H9 (cell line): ENCODE data around the gene ARMH1. TPM values are rescaled to one million over a fixed set of nuclear protein-coding genes. Genes with fewer than 3 reads are reported as not detected.
"Not testable (repeated sequence)": the region's sequence is repeated elsewhere in the genome, so short reads cannot be mapped to it uniquely, and the experiment has no call there.

Experiments used
- DNase-seq: peaks from one replicate; pipeline ENCODE4 v3.0.0-alpha.2; 2017
- H2AFZ ChIP-seq: one replicate; pipeline ENCODE4 v1.6.1; 2013; ENCODE audit warnings: mild to moderate bottlenecking, low read length, control low read depth, moderate library complexity
- H2AK5ac ChIP-seq: 2 replicates; pipeline ENCODE4 v1.6.1; 2013; ENCODE audit warnings: low read length, control low read depth, mixed read lengths; ENCODE audit not compliant: insufficient read length
- H2BK120ac ChIP-seq: one replicate; pipeline ENCODE4 v1.6.1; 2013; ENCODE audit warnings: low read depth, mild to moderate bottlenecking, low read length, control low read depth, inconsistent platforms; ENCODE audit not compliant: poor library complexity, severe bottlenecking
- H2BK12ac ChIP-seq: 2 replicates; pipeline ENCODE4 v1.6.1; 2013; ENCODE audit warnings: low read length, control low read depth, mixed read lengths, low read depth; ENCODE audit not compliant: insufficient read length
- H2BK15ac ChIP-seq: 2 replicates; pipeline ENCODE4 v1.6.1; 2013; ENCODE audit warnings: low read depth, low read length, control low read depth
- H2BK20ac ChIP-seq: one replicate; pipeline ENCODE4 v1.6.1; 2013; ENCODE audit warnings: low read depth, mild to moderate bottlenecking, low read length, control low read depth, inconsistent platforms; ENCODE audit not compliant: poor library complexity, severe bottlenecking
- H2BK5ac ChIP-seq: 2 replicates; pipeline ENCODE4 v1.6.1; 2013; ENCODE audit warnings: low read length, control low read depth, mixed read lengths; ENCODE audit not compliant: insufficient read length
- H3K14ac ChIP-seq: 2 replicates; pipeline ENCODE4 v1.6.1; 2013; ENCODE audit warnings: low read length, control low read depth; ENCODE audit not compliant: insufficient read depth
- H3K18ac ChIP-seq: 2 replicates; pipeline ENCODE4 v1.6.1; 2013; ENCODE audit warnings: low read depth, mild to moderate bottlenecking, mixed read lengths, low read length, control low read depth; ENCODE audit not compliant: insufficient read length
- H3K23ac ChIP-seq: 2 replicates; pipeline ENCODE4 v1.6.1; 2013; ENCODE audit warnings: low read length, control low read depth, mixed read lengths, low read depth; ENCODE audit not compliant: insufficient read length
- H3K23me2 ChIP-seq: 2 replicates; pipeline ENCODE4 v1.6.1; 2013; ENCODE audit warnings: low read depth, mild to moderate bottlenecking, mixed read lengths, low read length, control low read depth; ENCODE audit not compliant: insufficient read length, poor library complexity, severe bottlenecking
- H3K27ac ChIP-seq: 2 replicates; pipeline ENCODE4 v1.5.1; 2013; ENCODE audit warnings: low read length, control low read depth, mixed read lengths, low read depth; ENCODE audit not compliant: insufficient read length
- H3K27me3 ChIP-seq: 2 replicates; pipeline ENCODE4 v1.6.1; 2013; ENCODE audit warnings: low read length, control low read depth, inconsistent platforms; ENCODE audit not compliant: insufficient read depth
- H3K4ac ChIP-seq: 2 replicates; pipeline ENCODE4 v1.6.1; 2013; ENCODE audit warnings: low read depth, mild to moderate bottlenecking, control low read depth, inconsistent platforms, low read length, moderate library complexity
- H3K4me1 ChIP-seq: 2 replicates; pipeline ENCODE4 v1.6.1; 2013; ENCODE audit warnings: low read length, control low read depth, inconsistent platforms; ENCODE audit not compliant: insufficient read depth
- H3K4me2 ChIP-seq: 2 replicates; pipeline ENCODE4 v1.6.1; 2013; ENCODE audit warnings: low read length, control low read depth, mixed read lengths; ENCODE audit not compliant: insufficient read length, insufficient read depth
- H3K56ac ChIP-seq: 2 replicates; pipeline ENCODE4 v1.6.1; 2013; ENCODE audit warnings: low read depth, mild to moderate bottlenecking, mixed read lengths, low read length, control low read depth; ENCODE audit not compliant: insufficient read length
- H3K79me1 ChIP-seq: 2 replicates; pipeline ENCODE4 v1.6.1; 2013; ENCODE audit warnings: low read depth, mild to moderate bottlenecking, moderate library complexity, low read length, control low read depth, inconsistent platforms; ENCODE audit not compliant: insufficient read depth, poor library complexity, severe bottlenecking
- H3K79me2 ChIP-seq: 2 replicates; pipeline ENCODE4 v1.6.1; 2013; ENCODE audit warnings: low read length, control low read depth, inconsistent platforms; ENCODE audit not compliant: insufficient read depth
- H3K9ac ChIP-seq: 2 replicates; pipeline ENCODE4 v1.6.1; 2013; ENCODE audit warnings: low read length, control low read depth, mixed read lengths; ENCODE audit not compliant: insufficient read length; ENCODE audit errors: extremely low read depth
- H3K9me3 ChIP-seq: one replicate; pipeline ENCODE4 v1.6.1; 2013; ENCODE audit warnings: low read depth, low read length, inconsistent platforms; ENCODE audit not compliant: control insufficient read depth
- H3T11ph ChIP-seq: one replicate; pipeline ENCODE4 v1.6.1; 2013; ENCODE audit warnings: mild to moderate bottlenecking, low read length, control low read depth, inconsistent platforms
- H4K20me1 ChIP-seq: one replicate; pipeline ENCODE4 v1.6.1; 2013; ENCODE audit not compliant: control insufficient read depth, insufficient read length, insufficient read depth
- H4K5ac ChIP-seq: 2 replicates; pipeline ENCODE4 v1.6.1; 2013; ENCODE audit warnings: low read depth, mild to moderate bottlenecking, mixed read lengths, low read length, control low read depth; ENCODE audit not compliant: insufficient read length
- H4K8ac ChIP-seq: replicated peaks from 2 replicates; pipeline ENCODE4 v1.6.1; 2013; ENCODE audit warnings: low read length, control low read depth, mixed read lengths, low read depth; ENCODE audit not compliant: insufficient read length
- H4K91ac ChIP-seq: 2 replicates; pipeline ENCODE4 v1.6.1; 2013; ENCODE audit warnings: low read depth, mild to moderate bottlenecking, moderate library complexity, mixed read lengths, low read length, control low read depth; ENCODE audit not compliant: insufficient read length
- H3K27ac Mint-ChIP-seq, 3 experiments: 2 replicates in 2 of 3; 3 replicates in 1 of 3; pipeline ENCODE4 v1.8.0; 2020 to 2021; ENCODE audit warnings: mixed read lengths in 3 of 3, mild to moderate bottlenecking in 1 of 3, moderate library complexity in 1 of 3
- H3K27me3 Mint-ChIP-seq: 2 replicates; pipeline ENCODE4 v1.8.0; 2021; ENCODE audit warnings: low read depth, mild to moderate bottlenecking, moderate library complexity, mixed read lengths
- H3K36me3 Mint-ChIP-seq, 3 experiments: 2 replicates in 2 of 3; 3 replicates in 1 of 3; pipeline ENCODE4 v1.8.0; 2020 to 2021; ENCODE audit warnings: low read depth in 3 of 3, mixed read lengths in 3 of 3; ENCODE audit not compliant: insufficient read depth in 1 of 3
- H3K4me1 Mint-ChIP-seq, 2 experiments: 2 replicates each; pipeline ENCODE4 v1.8.0; 2020; ENCODE audit warnings: mixed read lengths in 2 of 2
- H3K4me3 Mint-ChIP-seq, 2 experiments: 2 replicates in 1 of 2; 3 replicates in 1 of 2; pipeline ENCODE4 v1.8.0; 2020 to 2021; ENCODE audit warnings: mild to moderate bottlenecking in 2 of 2, mixed read lengths in 2 of 2, moderate library complexity in 1 of 2
- H3K9me3 Mint-ChIP-seq, 2 experiments: 2 replicates in 1 of 2; 3 replicates in 1 of 2; pipeline ENCODE4 v1.8.0; 2020; ENCODE audit warnings: mild to moderate bottlenecking in 2 of 2, mixed read lengths in 2 of 2, moderate library complexity in 1 of 2
- WGBS: extraction: QIAGEN DNeasy Blood & Tissue Kit; methylation state at CpG from one replicate; pipeline ENCODE4 v1.1.7; 2013; ENCODE audit warnings: missing lambda C conversion rate, low lambda C conversion rate, mixed read lengths; ENCODE audit not compliant: insufficient read length; ENCODE audit errors: extremely low coverage; 5-methylcytosine and 5-hydroxymethylcytosine counted together
- total RNA-seq: library from RNA; stranded (reverse); gene quantifications from 2 replicates; pipeline ENCODE4 v1.2.1, GENCODE V29; 2021
- TF ChIP-seq, protein P1 (sequence below): fragments of 200-600 bp; sonication (generic); conservative IDR thresholded peaks from 3 replicates; pipeline ENCODE4 v1.8.0; 2021; ENCODE audit warnings: antibody characterized with exemption, mild to moderate bottlenecking

The ARMH1 gene
- total RNA-seq, 1 experiment from 2014 or later: 1.0 TPM

DNA sequence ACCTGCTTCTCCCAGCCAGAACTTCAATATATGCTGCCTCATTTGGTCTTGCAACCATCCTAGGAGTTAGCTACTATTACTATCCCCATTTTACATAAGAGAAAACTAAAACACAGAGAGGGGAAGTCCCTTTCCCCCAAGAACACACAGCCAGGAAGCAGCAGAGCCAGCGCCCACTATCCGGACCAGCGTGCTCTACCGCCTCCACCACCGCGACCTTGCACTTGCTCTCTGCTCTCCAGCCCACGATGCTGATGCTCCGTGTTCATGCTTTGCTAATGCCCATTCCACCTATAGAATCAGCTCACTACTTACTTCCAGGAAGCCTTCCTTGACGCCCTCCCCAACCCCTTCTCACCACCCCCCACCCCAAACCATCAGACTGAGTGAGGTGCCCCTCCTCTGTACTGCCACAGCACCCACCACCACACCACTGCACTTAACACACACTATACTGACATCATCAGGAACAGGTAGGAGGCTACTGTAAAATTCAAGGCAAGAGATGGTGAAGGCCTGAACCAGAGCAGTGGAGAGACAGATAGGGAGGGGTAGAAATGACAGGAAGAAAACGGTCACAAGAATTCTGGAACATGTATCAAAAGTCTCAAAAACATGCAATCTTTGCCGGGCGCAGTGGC is 9.7 kb upstream of the ARMH1 start:
- Mint-ChIP-seq H3K4me1 (peaks cover 15 to 22% of the 10 kb centered on the region in 2 experiments), H3K9me3 (no peaks in the 10 kb centered on the region; a peak in 1 of 5 replicates), H3K36me3 (no peaks in the 10 kb centered on the region), H3K27me3 (no peaks in the 10 kb centered on the region), H3K27ac (no peak overlapping the region; a peak in 1 of 7 replicates), H3K4me3 (no peak overlapping the region)
- WGBS: no CpG with 5 or more reads among the region's 12 CpGs
- no peak overlapping the region for H2BK20ac ChIP-seq
- H4K8ac ChIP-seq: no peak overlapping the region
- no peak overlapping the region for H2BK15ac ChIP-seq
- DNase-seq: no peak
- no peak overlapping the region for H3K23ac ChIP-seq
- no peak overlapping the region for H3K9ac ChIP-seq
- H2BK12ac ChIP-seq: no peak overlapping the region
- no peaks in the 10 kb centered on the region for H3K79me2 ChIP-seq
- H2BK5ac ChIP-seq: no peak overlapping the region
- no peaks in the 10 kb centered on the region for H3K27me3 ChIP-seq
- H2AK5ac ChIP-seq: no peak overlapping the region
- no peak overlapping the region for H4K91ac ChIP-seq
- H3T11ph ChIP-seq: no peak overlapping the region
- TF ChIP-seq, protein P1, sequence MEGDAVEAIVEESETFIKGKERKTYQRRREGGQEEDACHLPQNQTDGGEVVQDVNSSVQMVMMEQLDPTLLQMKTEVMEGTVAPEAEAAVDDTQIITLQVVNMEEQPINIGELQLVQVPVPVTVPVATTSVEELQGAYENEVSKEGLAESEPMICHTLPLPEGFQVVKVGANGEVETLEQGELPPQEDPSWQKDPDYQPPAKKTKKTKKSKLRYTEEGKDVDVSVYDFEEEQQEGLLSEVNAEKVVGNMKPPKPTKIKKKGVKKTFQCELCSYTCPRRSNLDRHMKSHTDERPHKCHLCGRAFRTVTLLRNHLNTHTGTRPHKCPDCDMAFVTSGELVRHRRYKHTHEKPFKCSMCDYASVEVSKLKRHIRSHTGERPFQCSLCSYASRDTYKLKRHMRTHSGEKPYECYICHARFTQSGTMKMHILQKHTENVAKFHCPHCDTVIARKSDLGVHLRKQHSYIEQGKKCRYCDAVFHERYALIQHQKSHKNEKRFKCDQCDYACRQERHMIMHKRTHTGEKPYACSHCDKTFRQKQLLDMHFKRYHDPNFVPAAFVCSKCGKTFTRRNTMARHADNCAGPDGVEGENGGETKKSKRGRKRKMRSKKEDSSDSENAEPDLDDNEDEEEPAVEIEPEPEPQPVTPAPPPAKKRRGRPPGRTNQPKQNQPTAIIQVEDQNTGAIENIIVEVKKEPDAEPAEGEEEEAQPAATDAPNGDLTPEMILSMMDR: no peak
- H3K4ac ChIP-seq: no peak overlapping the region
- no peaks in the 10 kb centered on the region for H3K23me2 ChIP-seq
- H3K9me3 ChIP-seq: no peaks in the 10 kb centered on the region
- H3K27ac ChIP-seq: no peak overlapping the region
- H4K5ac ChIP-seq: peak overlapping the region; percentile 69
- no peaks in the 10 kb centered on the region for H4K20me1 ChIP-seq
- H3K18ac ChIP-seq: no peak overlapping the region
- H2BK120ac ChIP-seq: no peak overlapping the region
- H3K4me2 ChIP-seq: no peak overlapping the region
- H2AFZ ChIP-seq: no peak overlapping the region
- H3K14ac ChIP-seq: no peak overlapping the region
- H3K79me1 ChIP-seq: no peaks in the 10 kb centered on the region
- peaks cover 4% of the 10 kb centered on the region; the same call in 1 of the 2 replicates for H3K4me1 ChIP-seq
- H3K56ac ChIP-seq: no peak overlapping the region

DNA sequence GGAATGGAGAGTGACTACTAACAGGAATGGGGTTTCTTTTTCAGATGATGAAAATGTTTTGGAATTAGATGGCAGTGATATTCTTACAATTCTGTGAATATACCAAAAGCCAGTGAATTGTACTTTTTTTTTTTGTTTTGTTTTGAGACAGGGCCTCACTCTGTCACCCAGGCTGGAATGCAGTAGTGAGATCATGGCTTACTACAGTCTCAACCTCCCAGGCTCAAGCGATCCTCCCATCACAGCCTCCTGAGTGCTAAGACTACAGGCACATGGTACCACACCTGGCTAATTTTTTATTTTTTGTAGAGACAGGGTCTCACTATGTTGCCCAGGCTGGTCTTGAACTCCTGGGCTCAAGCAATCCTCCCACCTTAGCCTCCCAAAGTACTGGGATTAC is 7.8 kb upstream of the ARMH1 start:
- DNase-seq, H2BK20ac ChIP-seq, H3K14ac ChIP-seq, H4K91ac ChIP-seq, H2BK15ac ChIP-seq, H3K79me1 ChIP-seq, H3K9me3 Mint-ChIP-seq, H4K20me1 ChIP-seq, H3K27ac ChIP-seq, H3K23me2 ChIP-seq, H4K5ac ChIP-seq, H2BK120ac ChIP-seq, H4K8ac ChIP-seq, H2BK12ac ChIP-seq, H3K27ac Mint-ChIP-seq, H2BK5ac ChIP-seq, H3K4me2 ChIP-seq, H3K4me1 ChIP-seq, H3K27me3 ChIP-seq, H3K79me2 ChIP-seq, H3K4ac ChIP-seq, H2AFZ ChIP-seq, H3K4me3 Mint-ChIP-seq, H3K9ac ChIP-seq, H3K23ac ChIP-seq, H3K56ac ChIP-seq, H3K27me3 Mint-ChIP-seq, H3T11ph ChIP-seq, H3K9me3 ChIP-seq, H3K18ac ChIP-seq, H2AK5ac ChIP-seq, H3K36me3 Mint-ChIP-seq: not testable (repeated sequence)
- H3K4me1 Mint-ChIP-seq: peaks cover 15 to 26% of the 10 kb centered on the region in 2 experiments
- no CpG with 5 or more reads among the region's 1 CpG for WGBS
